Large intestine (tissue), 12 donors: ENCODE data around the gene ESYT3. TPM values are rescaled to one million over a fixed set of nuclear protein-coding genes. Genes with fewer than 3 reads are reported as not detected.

Experiments
- DNase-seq, 2 donors: peaks; one replicate each; pipeline versions ENCODE4 v3.0.0 to v3.0.0-alpha.2; 2013
- H3K27ac ChIP-seq: one replicate; pipeline ENCODE4 v1.5.1; 2013; ENCODE audit warnings: low read length
- H3K27me3 ChIP-seq: 2 replicates; pipeline ENCODE4 v1.6.1; 2013; ENCODE audit warnings: low read length; ENCODE audit not compliant: control insufficient read depth, insufficient read depth
- H3K36me3 ChIP-seq: 2 replicates; pipeline ENCODE4 v1.6.1; 2013; ENCODE audit warnings: low read length; ENCODE audit not compliant: control insufficient read depth, insufficient read depth
- H3K4me1 ChIP-seq: one replicate; pipeline ENCODE4 v1.6.1; 2013; ENCODE audit warnings: low read length; ENCODE audit not compliant: control insufficient read depth, insufficient read depth
- H3K4me3 ChIP-seq: one replicate; pipeline ENCODE4 v1.5.1; 2013; ENCODE audit warnings: low read length
- H3K9me3 ChIP-seq: one replicate; pipeline ENCODE4 v1.6.1; 2013; ENCODE audit warnings: mild to moderate bottlenecking, low read depth, low read length, moderate library complexity; ENCODE audit not compliant: control insufficient read depth
- WGBS: methylation state at CpG from one replicate; pipeline ENCODE4 v1.1.5; 2013; ENCODE audit warnings: low lambda C conversion rate; ENCODE audit not compliant: insufficient coverage; 5-methylcytosine and 5-hydroxymethylcytosine counted together
- long read RNA-seq, 11 donors: transcript quantifications; one replicate each; lab custom pipeline, GENCODE V29; 2026
- polyA plus RNA-seq: library from polyadenylated mRNA; unstranded; fragments of 120-200 nt; gene quantifications from one replicate; pipeline ENCODE4 v1.2.1, GENCODE V29; 2013

ESYT3 gene, protein sequence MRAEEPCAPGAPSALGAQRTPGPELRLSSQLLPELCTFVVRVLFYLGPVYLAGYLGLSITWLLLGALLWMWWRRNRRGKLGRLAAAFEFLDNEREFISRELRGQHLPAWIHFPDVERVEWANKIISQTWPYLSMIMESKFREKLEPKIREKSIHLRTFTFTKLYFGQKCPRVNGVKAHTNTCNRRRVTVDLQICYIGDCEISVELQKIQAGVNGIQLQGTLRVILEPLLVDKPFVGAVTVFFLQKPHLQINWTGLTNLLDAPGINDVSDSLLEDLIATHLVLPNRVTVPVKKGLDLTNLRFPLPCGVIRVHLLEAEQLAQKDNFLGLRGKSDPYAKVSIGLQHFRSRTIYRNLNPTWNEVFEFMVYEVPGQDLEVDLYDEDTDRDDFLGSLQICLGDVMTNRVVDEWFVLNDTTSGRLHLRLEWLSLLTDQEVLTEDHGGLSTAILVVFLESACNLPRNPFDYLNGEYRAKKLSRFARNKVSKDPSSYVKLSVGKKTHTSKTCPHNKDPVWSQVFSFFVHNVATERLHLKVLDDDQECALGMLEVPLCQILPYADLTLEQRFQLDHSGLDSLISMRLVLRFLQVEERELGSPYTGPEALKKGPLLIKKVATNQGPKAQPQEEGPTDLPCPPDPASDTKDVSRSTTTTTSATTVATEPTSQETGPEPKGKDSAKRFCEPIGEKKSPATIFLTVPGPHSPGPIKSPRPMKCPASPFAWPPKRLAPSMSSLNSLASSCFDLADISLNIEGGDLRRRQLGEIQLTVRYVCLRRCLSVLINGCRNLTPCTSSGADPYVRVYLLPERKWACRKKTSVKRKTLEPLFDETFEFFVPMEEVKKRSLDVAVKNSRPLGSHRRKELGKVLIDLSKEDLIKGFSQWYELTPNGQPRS
- polyA plus RNA-seq = 1.8 TPM
- long read RNA-seq, donor 1 = 0 reads
- long read RNA-seq, donor 2 = 0 reads
- long read RNA-seq, donor 3 = 0 reads
- long read RNA-seq, donor 4 = 0 reads
- long read RNA-seq, donor 5 = 0 reads
- long read RNA-seq, donor 6 = 0 reads
- long read RNA-seq, donor 7 = 0 reads
- long read RNA-seq, donor 8 = 0 reads
- long read RNA-seq, donor 9 = 0 reads
- long read RNA-seq, donor 10 = 0 reads
- long read RNA-seq, donor 11 = 0 reads

DNA sequence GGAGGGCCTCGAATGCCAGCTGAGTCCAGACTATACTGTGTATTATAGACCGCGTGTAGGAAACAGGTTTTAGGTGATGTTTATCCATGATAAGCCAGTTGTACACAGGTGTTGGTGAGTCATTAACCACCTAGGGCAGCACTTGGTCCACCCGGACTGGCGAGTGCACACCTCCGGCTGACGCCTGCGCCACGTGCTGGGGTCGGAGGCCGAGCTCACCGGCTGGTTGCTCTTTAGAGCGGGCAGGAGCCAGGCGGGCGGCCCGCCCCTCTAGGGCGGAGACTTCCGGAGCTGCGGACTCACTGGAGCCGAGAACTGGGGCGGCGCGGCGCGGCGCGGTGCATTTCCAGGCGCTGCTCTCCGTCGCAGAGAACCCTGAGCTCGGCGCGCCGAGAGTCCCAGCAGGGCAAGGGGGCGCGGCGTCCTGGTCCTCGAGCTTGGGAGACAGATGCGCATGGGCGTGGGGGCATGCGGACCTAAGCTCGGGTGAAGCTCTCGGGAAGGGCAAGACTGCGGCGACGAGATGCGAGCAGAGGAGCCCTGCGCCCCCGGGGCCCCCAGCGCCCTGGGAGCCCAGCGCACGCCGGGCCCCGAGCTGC is at the start of gene ESYT3:
ESYT3 (plus strand) TSS at position 341 of the 599 bp plus-strand sequence; CDS start at position 524, 183 bp downstream.
- DNase-seq = peak; percentile 81 to 94
- Histone ChIP-seq H3K4me3 (peak within 1 kb of the TSS; percentile 45), H3K27me3 (peaks cover 72% of the 10 kb centered on the region), H3K27ac (no peak within 1 kb of the TSS), H3K36me3 (no peaks in the 10 kb centered on the region), H3K4me1 (peaks cover 18% of the 10 kb centered on the region), H3K9me3 (peaks cover 12% of the 10 kb centered on the region)
- WGBS = 0% methylated on average over 2 of the region's 54 CpGs

DNA sequence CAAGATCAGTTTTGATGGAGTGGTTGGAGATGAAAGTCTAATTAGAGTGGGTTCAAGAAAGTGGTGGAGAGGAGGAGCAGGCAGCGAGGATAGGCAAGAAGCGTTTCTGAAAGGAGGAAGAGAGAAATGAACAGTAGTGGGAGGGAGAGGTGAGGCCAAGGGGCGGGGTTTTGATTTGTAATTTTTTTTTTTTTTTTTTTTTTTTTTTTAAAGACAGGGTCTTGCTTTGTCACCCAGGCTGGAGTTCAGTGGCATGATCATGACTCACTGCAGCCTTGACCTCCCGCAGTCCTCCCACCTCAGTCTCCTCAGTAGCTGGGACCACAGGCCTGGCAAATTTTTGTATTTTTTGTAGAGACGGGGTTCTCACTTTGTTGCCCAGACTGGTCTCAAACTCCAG is 49.4 kb upstream of the ESYT3 start:
- no peaks in the 10 kb centered on the region for H3K4me1 ChIP-seq
- H3K27ac ChIP-seq = no peak overlapping the region
- DNase-seq = no peak
- no peaks in the 10 kb centered on the region for H3K27me3 ChIP-seq
- no peaks in the 10 kb centered on the region for H3K36me3 ChIP-seq
- H3K9me3 ChIP-seq = no peaks in the 10 kb centered on the region
- no peak overlapping the region for H3K4me3 ChIP-seq
- 90% methylated on average over 2 of the region's 5 CpGs for WGBS

DNA sequence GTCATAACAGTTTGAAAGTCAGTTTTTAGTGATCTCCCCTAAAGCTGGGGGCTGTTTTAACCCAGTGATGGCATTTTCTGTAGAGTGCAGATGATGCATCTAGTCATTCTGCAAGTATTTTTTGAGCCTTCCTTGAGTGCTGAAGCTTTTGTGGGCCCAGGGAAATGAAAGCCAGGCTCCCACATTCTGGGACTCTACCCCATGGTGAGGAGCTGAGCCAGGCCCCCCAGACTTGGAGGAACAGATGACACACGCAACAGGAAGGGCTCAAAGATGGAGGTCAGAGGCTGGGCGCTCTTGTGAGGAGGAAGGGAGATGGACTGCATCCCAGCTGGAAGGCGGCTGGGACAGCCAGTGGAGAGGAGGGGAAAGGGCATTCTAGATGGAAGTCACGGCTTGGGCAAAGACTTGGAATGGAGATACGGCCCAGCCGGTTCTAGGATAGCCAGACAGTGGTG is 45.2 kb upstream of the ESYT3 start:
- no peaks in the 10 kb centered on the region for H3K36me3 ChIP-seq
- H3K4me1 ChIP-seq = no peaks in the 10 kb centered on the region
- no peak overlapping the region for H3K4me3 ChIP-seq
- no peak overlapping the region for H3K27ac ChIP-seq
- no CpG with 5 or more reads among the region's 6 CpGs for WGBS
- no peak for DNase-seq
- no peaks in the 10 kb centered on the region for H3K27me3 ChIP-seq
- no peaks in the 10 kb centered on the region for H3K9me3 ChIP-seq

GRCh38 chr3:138389841-138390581 is 44.4 kb upstream of the ESYT3 start:
- Histone ChIP-seq H3K4me3 (no peak overlapping the region), H3K9me3 (no peaks in the 10 kb centered on the region), H3K4me1 (no peaks in the 10 kb centered on the region), H3K27ac (no peak overlapping the region), H3K27me3 (no peaks in the 10 kb centered on the region), H3K36me3 (no peaks in the 10 kb centered on the region)
- no peak for DNase-seq
- 60% methylated on average over 3 of the region's 9 CpGs for WGBS

DNA sequence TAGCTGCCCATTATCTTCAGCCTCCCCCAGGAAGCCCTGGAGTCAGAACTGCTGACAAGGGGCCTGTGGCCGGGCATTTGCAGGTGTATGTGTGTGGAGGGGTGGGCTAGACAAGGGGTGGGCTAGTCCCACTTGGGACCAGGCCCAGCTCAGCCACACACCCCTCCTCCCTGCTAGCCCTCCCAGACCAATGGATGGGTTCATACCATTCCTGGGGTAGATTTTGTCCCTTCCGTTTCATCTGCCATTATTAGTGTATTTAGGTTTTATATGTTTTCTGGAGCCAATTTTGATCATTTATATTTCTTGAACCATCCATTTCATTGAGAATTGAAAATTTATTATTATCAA is 43.9 kb upstream of the ESYT3 start:
- WGBS = no CpG with 5 or more reads among the region's 2 CpGs
- Histone ChIP-seq H3K4me1 (no peaks in the 10 kb centered on the region), H3K27ac (no peak overlapping the region), H3K36me3 (no peaks in the 10 kb centered on the region), H3K9me3 (no peaks in the 10 kb centered on the region), H3K4me3 (no peak overlapping the region), H3K27me3 (no peaks in the 10 kb centered on the region)
- DNase-seq = no peak

DNA sequence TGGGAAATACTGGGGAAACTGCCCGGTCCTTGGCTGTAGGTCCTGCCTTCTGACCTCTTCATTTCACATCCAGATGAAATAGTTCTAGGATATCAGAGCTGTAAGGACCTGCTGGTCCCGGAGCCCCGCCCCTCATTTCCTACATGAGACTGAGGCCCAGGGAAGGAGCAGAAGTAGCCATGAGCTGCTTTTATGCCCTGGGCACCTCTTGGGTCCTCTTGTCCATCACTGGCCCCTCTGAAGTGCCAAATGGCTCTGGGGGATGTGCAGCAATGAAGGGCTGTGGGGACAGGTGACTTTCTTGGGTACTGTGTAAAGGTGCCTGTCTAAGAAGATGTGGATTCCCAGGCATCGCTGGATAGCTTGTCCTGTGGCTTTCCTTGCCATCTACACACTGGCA is 40.3 kb upstream of the ESYT3 start:
- Histone ChIP-seq H3K4me1 (no peaks in the 10 kb centered on the region), H3K4me3 (no peak overlapping the region), H3K9me3 (no peaks in the 10 kb centered on the region), H3K36me3 (no peaks in the 10 kb centered on the region), H3K27ac (no peak overlapping the region), H3K27me3 (no peaks in the 10 kb centered on the region)
- no peak for DNase-seq
- no CpG with 5 or more reads among the region's 4 CpGs for WGBS

- Histone ChIP-seq H3K27me3 (no peaks in the 10 kb centered on the region), H3K27ac (no peak overlapping the region), H3K9me3 (no peaks in the 10 kb centered on the region), H3K4me1 (no peaks in the 10 kb centered on the region), H3K4me3 (no peak overlapping the region), H3K36me3 (no peaks in the 10 kb centered on the region)
- 63% methylated on average over 1 of the region's 5 CpGs for WGBS
- DNase-seq = no peak
Observed at GRCh38 chr3:138394686-138395085, 39.7 kb upstream of the ESYT3 start.

DNA sequence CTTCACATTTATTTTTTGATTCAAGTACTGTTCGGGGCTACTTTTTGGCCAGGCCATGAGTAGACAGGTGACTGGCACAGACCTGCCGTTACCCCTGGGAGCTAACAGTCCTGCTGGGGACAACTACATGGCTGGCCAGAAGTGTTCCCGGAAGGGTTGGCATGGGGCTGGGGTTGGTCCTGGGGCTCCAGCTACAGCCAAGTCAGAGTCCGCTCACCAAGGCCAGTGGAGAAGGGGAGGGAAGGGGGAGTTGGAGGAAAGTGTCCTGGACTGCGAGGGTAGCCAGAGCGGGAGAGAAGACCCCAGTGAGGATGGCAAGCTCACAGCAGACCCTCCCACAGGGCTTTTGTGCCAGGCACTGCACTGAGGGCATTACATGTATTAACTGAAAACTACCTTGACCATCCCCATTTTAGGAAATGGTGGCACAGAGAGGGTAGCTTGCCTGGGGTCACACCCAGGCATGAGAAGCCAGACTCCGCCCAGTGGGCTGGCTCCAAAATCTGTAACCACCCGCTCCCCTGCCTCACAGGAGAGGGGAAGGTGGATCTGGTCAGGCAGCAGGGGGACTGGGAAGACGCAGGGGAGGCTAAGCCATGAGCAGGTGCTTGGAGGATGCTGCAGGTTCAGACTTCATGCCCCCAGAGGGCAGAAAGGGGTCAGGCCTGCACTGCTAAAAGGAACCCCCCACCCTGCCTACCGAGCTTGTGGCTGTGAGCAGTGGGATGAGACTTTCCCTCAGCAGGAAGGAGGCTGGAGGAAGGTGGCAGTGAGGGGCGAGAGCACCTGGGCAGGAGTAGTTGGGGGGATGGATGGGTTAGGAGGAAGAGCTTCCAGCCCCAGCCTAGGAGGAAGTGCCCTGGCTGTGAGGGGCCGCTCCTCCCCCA is 38.3 kb upstream of the ESYT3 start:
- Histone ChIP-seq H3K27me3 (no peaks in the 10 kb centered on the region), H3K4me1 (no peaks in the 10 kb centered on the region), H3K4me3 (no peak overlapping the region), H3K36me3 (no peaks in the 10 kb centered on the region), H3K9me3 (no peaks in the 10 kb centered on the region), H3K27ac (no peak overlapping the region)
- DNase-seq = no peak
- no CpG with 5 or more reads among the region's 12 CpGs for WGBS

- Histone ChIP-seq H3K4me3 (no peak overlapping the region), H3K4me1 (no peaks in the 10 kb centered on the region), H3K9me3 (no peaks in the 10 kb centered on the region), H3K27me3 (no peaks in the 10 kb centered on the region), H3K27ac (no peak overlapping the region), H3K36me3 (no peaks in the 10 kb centered on the region)
- WGBS = no CpG with 5 or more reads among the region's 14 CpGs
- no peak for DNase-seq
Observed at GRCh38 chr3:138396752-138397410, 37.5 kb upstream of the ESYT3 start.
